IMR-90 (cell line): Measurements from ENCODE around the gene PHC3. TPM values are rescaled to one million over a fixed set of nuclear protein-coding genes. Genes with fewer than 3 reads are reported as not detected.

ENCODE experiments used
- ATAC-seq: fragments of 200-7000 bp; cut with Tn5 transposase; 2 replicates; pipeline ENCODE4 v1.9.1; 2020; ENCODE audit warnings: low read depth, mild to moderate bottlenecking, moderate library complexity
- BruUV-seq: library from RNA; stranded (reverse); fragments of 400-500 nt; replicated peaks from 2 replicates; lab custom pipeline; 2021; lab: Mats Ljungman, UMichigan
- CTCF ChIA-PET: fragments of 300-600 bp; formaldehyde crosslinking; extraction: SDS; loops from one replicate; lab custom pipeline; 2021; ENCODE audit warnings: antibody characterized with exemption; lab: Yijun Ruan, JAX
- POLR2A ChIA-PET: fragments of 300-600 bp; sonication (Branson Sonifier 250); formaldehyde crosslinking; loops from one replicate; lab custom pipeline; 2022; ENCODE audit warnings: antibody characterized with exemption; ENCODE audit not compliant: unreplicated experiment; lab: Charles Lee
- DNase-seq: peaks from one replicate; pipeline ENCODE4 v3.0.0; 2013
- H2AFZ ChIP-seq: replicated peaks from 2 replicates; pipeline ENCODE3; 2013; ENCODE audit warnings: low read length, mild to moderate bottlenecking; ENCODE audit not compliant: poor library complexity
- H2AK5ac ChIP-seq: 2 replicates; pipeline ENCODE4 v1.6.1; 2013; ENCODE audit warnings: low read depth, low read length, inconsistent platforms
- H2AK9ac ChIP-seq: replicated peaks from 2 replicates; pipeline ENCODE3; 2013; ENCODE audit warnings: mild to moderate bottlenecking, low read depth, low read length, moderate library complexity; ENCODE audit not compliant: poor library complexity
- H2BK120ac ChIP-seq: 2 replicates; pipeline ENCODE4 v1.6.1; 2013; ENCODE audit warnings: low read depth, low read length, inconsistent platforms
- H2BK15ac ChIP-seq: 3 replicates; pipeline ENCODE4 v1.6.1; 2013; ENCODE audit warnings: low read depth, low read length, inconsistent platforms
- H2BK20ac ChIP-seq: 2 replicates; pipeline ENCODE4 v1.6.1; 2013; ENCODE audit warnings: low read depth, mild to moderate bottlenecking, inconsistent platforms, low read length, moderate library complexity
- H2BK5ac ChIP-seq: 2 replicates; pipeline ENCODE4 v1.6.1; 2013; ENCODE audit warnings: mild to moderate bottlenecking, low read depth, low read length, inconsistent platforms; ENCODE audit not compliant: poor library complexity, severe bottlenecking
- H3K14ac ChIP-seq: replicated peaks from 2 replicates; pipeline ENCODE4 v1.6.1; 2013; ENCODE audit warnings: low read depth, low read length, inconsistent platforms
- H3K18ac ChIP-seq: 2 replicates; pipeline ENCODE4 v1.6.1; 2013; ENCODE audit warnings: low read depth, low read length, control low read depth
- H3K23ac ChIP-seq: 2 replicates; pipeline ENCODE4 v1.6.1; 2013; ENCODE audit warnings: low read depth, low read length, inconsistent platforms
- H3K27ac ChIP-seq: 2 replicates; pipeline ENCODE4 v1.5.1; 2013; ENCODE audit warnings: mild to moderate bottlenecking, control low read depth, low read length; ENCODE audit not compliant: insufficient read depth
- H3K27me3 ChIP-seq: 2 replicates; pipeline ENCODE4 v1.6.1; 2013; ENCODE audit warnings: low read length; ENCODE audit not compliant: control insufficient read depth, insufficient read depth
- H3K36me3 ChIP-seq: 2 replicates; pipeline ENCODE4 v1.6.1; 2013; ENCODE audit warnings: low read length, mixed read lengths; ENCODE audit not compliant: control insufficient read depth, insufficient read depth
- H3K4ac ChIP-seq: 2 replicates; pipeline ENCODE4 v1.6.1; 2013; ENCODE audit warnings: low read depth, low read length, inconsistent platforms
- H3K4me1 ChIP-seq: 2 replicates; pipeline ENCODE4 v1.6.1; 2013; ENCODE audit warnings: low read length, mixed read lengths; ENCODE audit not compliant: control insufficient read depth, insufficient read depth
- H3K4me2 ChIP-seq: 2 replicates; pipeline ENCODE4 v1.6.1; 2013; ENCODE audit warnings: low read depth, mild to moderate bottlenecking, control low read depth, low read length, moderate library complexity
- H3K4me3 ChIP-seq: 2 replicates; pipeline ENCODE4 v1.5.1; 2013; ENCODE audit warnings: low read depth, mild to moderate bottlenecking, control low read depth, low read length, moderate library complexity; ENCODE audit not compliant: insufficient read depth
- H3K56ac ChIP-seq: 2 replicates; pipeline ENCODE4 v1.6.1; 2013; ENCODE audit warnings: low read length, inconsistent platforms; ENCODE audit not compliant: insufficient read depth; ENCODE audit errors: extremely low read depth
- H3K79me1 ChIP-seq, 2 experiments: 2 replicates each; pipeline ENCODE4 v1.6.1; 2013; ENCODE audit warnings: low read length in 2 of 2, inconsistent platforms in 1 of 2, low read depth in 1 of 2
- H3K9ac ChIP-seq: 2 replicates; pipeline ENCODE4 v1.6.1; 2013; ENCODE audit warnings: low read depth, low read length, control low read depth
- H3K9me1 ChIP-seq: 2 replicates; pipeline ENCODE4 v1.6.1; 2013; ENCODE audit warnings: low read length, inconsistent platforms; ENCODE audit not compliant: insufficient read depth
- H3K9me3 ChIP-seq: 2 replicates; pipeline ENCODE4 v1.6.1; 2013; ENCODE audit warnings: low read length; ENCODE audit not compliant: control insufficient read depth, insufficient read depth
- H4K20me1 ChIP-seq: 2 replicates; pipeline ENCODE4 v1.6.1; 2013; ENCODE audit warnings: low read length, inconsistent platforms; ENCODE audit not compliant: insufficient read depth
- H4K5ac ChIP-seq: 2 replicates; pipeline ENCODE4 v1.6.1; 2013; ENCODE audit warnings: mild to moderate bottlenecking, low read depth, low read length, control low read depth
- H4K8ac ChIP-seq, 2 experiments: 2 replicates each; pipeline ENCODE4 v1.6.1; 2013; ENCODE audit warnings: low read depth in 2 of 2, low read length in 2 of 2, control low read depth in 1 of 2, inconsistent platforms in 1 of 2
- H4K91ac ChIP-seq: 2 replicates; pipeline ENCODE4 v1.6.1; 2013; ENCODE audit warnings: low read depth, low read length, inconsistent platforms; ENCODE audit not compliant: insufficient read depth
- BHLHE40 ChIP-seq: fragments of 150-350 bp; IDR thresholded peaks from 2 replicates; pipeline ENCODE4 v1.6.1; 2016; ENCODE audit warnings: mild to moderate bottlenecking, low read depth, low read length
- CEBPB ChIP-seq: IDR thresholded peaks from 2 replicates; pipeline ENCODE4 v1.6.1; 2012; ENCODE audit warnings: low read depth, low read length, improper control_type of control experiment
- CHD1 ChIP-seq: IDR thresholded peaks from 2 replicates; pipeline ENCODE4 v1.6.1; 2012; ENCODE audit warnings: low read depth, low read length, improper control_type of control experiment
- MAZ ChIP-seq: IDR thresholded peaks from 2 replicates; pipeline ENCODE4 v1.6.1; 2012; ENCODE audit warnings: low read depth, mild to moderate bottlenecking, low read length, improper control_type of control experiment, moderate library complexity, borderline replicate concordance
- NFE2L2 ChIP-seq: fragments of 150-350 bp; IDR thresholded peaks from 2 replicates; pipeline ENCODE4 v1.6.1; 2016; ENCODE audit warnings: low read depth, mild to moderate bottlenecking, low read length
- RCOR1 ChIP-seq: IDR thresholded peaks from 2 replicates; pipeline ENCODE4 v1.6.1; 2012; ENCODE audit warnings: mild to moderate bottlenecking, low read length, improper control_type of control experiment; ENCODE audit not compliant: insufficient replicate concordance
- RFX5 ChIP-seq: IDR thresholded peaks from 2 replicates; pipeline ENCODE4 v1.8.0; 2012; ENCODE audit warnings: low read depth, mild to moderate bottlenecking, low read length, moderate library complexity
- SMC3 ChIP-seq: fragments of 150-350 bp; IDR thresholded peaks from 2 replicates; pipeline ENCODE4 v1.6.1; 2016; ENCODE audit warnings: low read depth, mild to moderate bottlenecking, antibody characterized with exemption, low read length, moderate library complexity
- USF2 ChIP-seq: fragments of 150-350 bp; IDR thresholded peaks from 2 replicates; pipeline ENCODE4 v1.6.1; 2017; ENCODE audit warnings: mild to moderate bottlenecking, antibody characterized with exemption, low read length, low read depth
- WGBS, 2 experiments: methylation state at CpG; one replicate each; pipeline versions ENCODE4 v1.1.5 to v1.1.7; 2013; ENCODE audit warnings: missing lambda C conversion rate in 2 of 2; ENCODE audit not compliant: insufficient read length in 1 of 2; ENCODE audit errors: extremely low coverage in 2 of 2; 5-methylcytosine and 5-hydroxymethylcytosine counted together
- dilution Hi-C: fragments of 300-500 bp; cut with HindIII; formaldehyde crosslinking; loops from one replicate; pipeline ENCODE4 v1.14.3; 2018; ENCODE audit warnings: low sequenced_read_pairs; ENCODE audit not compliant: unreplicated experiment
- in situ Hi-C: fragments of 300-500 bp; cut with MboI; formaldehyde crosslinking; loops from 3 replicates; pipeline ENCODE4 v1.14.3; 2019; ENCODE audit warnings: low sequenced_read_pairs, inconsistent platforms, mixed read lengths
- intact Hi-C: fragments of 100-400 bp; cut with micrococcal nuclease; formaldehyde crosslinking; loops from 2 replicates; pipeline ENCODE4 v1.10.0; 2022
- polyA plus RNA-seq, 3 experiments: library from polyadenylated mRNA; depleted of rRNA; stranded (reverse); fragments of >200 nt; gene quantifications; 2 replicates each; pipeline ENCODE4 v1.2.3, GENCODE V29; 2012; ENCODE audit warnings: low replicate concordance in 1 of 3
- total RNA-seq: library from RNA; depleted of rRNA; stranded (reverse); fragments of >200 nt; gene quantifications from 2 replicates; pipeline ENCODE4 v1.2.3, GENCODE V29; 2012
- TF ChIP-seq, protein P1 (sequence below): conservative IDR thresholded peaks from 2 replicates; pipeline ENCODE4 v1.5.1; 2012; ENCODE audit warnings: mild to moderate bottlenecking, low read depth, low read length, improper control_type of control experiment

Gene PHC3
- total and polyA plus RNA-seq, 2 of the 4 experiments (the other 2 are of a cell fraction) = 18.3 to 26.3 TPM

DNA sequence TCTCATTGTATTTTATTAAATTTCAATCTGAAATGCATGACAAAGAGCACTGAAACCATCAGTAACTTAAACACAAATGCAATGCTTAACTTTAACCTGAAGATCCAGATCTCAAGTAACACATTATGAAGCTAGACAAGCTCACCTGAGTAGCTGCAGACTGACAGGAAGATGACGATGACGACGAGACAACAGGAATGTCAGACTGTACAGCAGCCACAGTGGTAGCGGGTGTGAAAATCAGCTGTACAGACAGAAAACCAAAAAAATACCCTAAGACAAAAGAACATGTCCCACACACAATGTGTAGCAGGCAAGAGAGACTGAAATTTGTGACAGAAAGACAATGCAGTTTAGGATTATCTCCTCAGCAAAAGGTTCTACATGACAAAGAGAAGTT lies 36.3 kb downstream of the PHC3 start:
- H2AFZ ChIP-seq = no peak overlapping the region
- H2AK9ac ChIP-seq = no peak overlapping the region
- H3K4ac ChIP-seq = no peak overlapping the region
- H3K23ac ChIP-seq = 0 out of 2 replicates have a peak overlapping the region, but pooled peaks have one; percentile 51
- H2BK15ac ChIP-seq = no peak overlapping the region
- H4K91ac ChIP-seq = no peak overlapping the region
- H3K4me3 ChIP-seq = no peak overlapping the region
- BruUV-seq = no TSS peak
- no peak overlapping the region for H2BK120ac ChIP-seq
- H3K27me3 ChIP-seq = no peaks in the 10 kb centered on the region
- CTCF ChIA-PET = no interaction called here
- H3K4me1 ChIP-seq = no peaks in the 10 kb centered on the region
- no peak overlapping the region for H2AK5ac ChIP-seq
- H2BK5ac ChIP-seq = no peak overlapping the region
- POLR2A ChIA-PET = interaction anchor here (0.6 kb wide), 1 partner anchor 212 kb away, joined by 13 read pairs; the partner anchor contains the start of gene SKIL
- intact Hi-C loops = no loop called here
- WGBS, 2 experiments = no CpG with 5 or more reads among the region's 4 CpGs
- no peak overlapping the region for H3K4me2 ChIP-seq
- peaks cover 19% of the 10 kb centered on the region for H4K20me1 ChIP-seq
- peaks cover 21% of the 10 kb centered on the region for H3K36me3 ChIP-seq
- H3K18ac ChIP-seq = no peak overlapping the region
- peaks cover 30 to 56% of the 10 kb centered on the region in 2 experiments for H3K79me1 ChIP-seq
- TF ChIP-seq MAZ (no peak), BHLHE40 (no peak), USF2 (no peak), RFX5 (no peak), CHD1 (no peak), CEBPB (no peak), SMC3 (no peak), NFE2L2 (no peak), RCOR1 (no peak)
- TF ChIP-seq, protein P1, sequence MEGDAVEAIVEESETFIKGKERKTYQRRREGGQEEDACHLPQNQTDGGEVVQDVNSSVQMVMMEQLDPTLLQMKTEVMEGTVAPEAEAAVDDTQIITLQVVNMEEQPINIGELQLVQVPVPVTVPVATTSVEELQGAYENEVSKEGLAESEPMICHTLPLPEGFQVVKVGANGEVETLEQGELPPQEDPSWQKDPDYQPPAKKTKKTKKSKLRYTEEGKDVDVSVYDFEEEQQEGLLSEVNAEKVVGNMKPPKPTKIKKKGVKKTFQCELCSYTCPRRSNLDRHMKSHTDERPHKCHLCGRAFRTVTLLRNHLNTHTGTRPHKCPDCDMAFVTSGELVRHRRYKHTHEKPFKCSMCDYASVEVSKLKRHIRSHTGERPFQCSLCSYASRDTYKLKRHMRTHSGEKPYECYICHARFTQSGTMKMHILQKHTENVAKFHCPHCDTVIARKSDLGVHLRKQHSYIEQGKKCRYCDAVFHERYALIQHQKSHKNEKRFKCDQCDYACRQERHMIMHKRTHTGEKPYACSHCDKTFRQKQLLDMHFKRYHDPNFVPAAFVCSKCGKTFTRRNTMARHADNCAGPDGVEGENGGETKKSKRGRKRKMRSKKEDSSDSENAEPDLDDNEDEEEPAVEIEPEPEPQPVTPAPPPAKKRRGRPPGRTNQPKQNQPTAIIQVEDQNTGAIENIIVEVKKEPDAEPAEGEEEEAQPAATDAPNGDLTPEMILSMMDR = no peak
- no peak for ATAC-seq
- no peak overlapping the region for H2BK20ac ChIP-seq
- no peak overlapping the region for H3K56ac ChIP-seq
- H3K27ac ChIP-seq = no peak overlapping the region
- peaks cover 3% of the 10 kb centered on the region; the same call in 1 of the 2 replicates for H3K9me1 ChIP-seq
- H4K5ac ChIP-seq = no peak overlapping the region
- no peak for DNase-seq
- no peak overlapping the region for H4K8ac ChIP-seq
- H3K14ac ChIP-seq = no peak overlapping the region
- in situ Hi-C loops = no loop called here
- H3K9me3 ChIP-seq = no peaks in the 10 kb centered on the region
- dilution Hi-C loops = no loop called here
- no peak overlapping the region for H3K9ac ChIP-seq
